Thoracic aorta (tissue), 2 donors: ENCODE measurements around the gene SPNS3. TPM values are rescaled to one million over a fixed set of nuclear protein-coding genes. Genes with fewer than 3 reads are reported as not detected.

Source experiments
- ATAC-seq: fragments of 150-250 bp; one replicate; pipeline ENCODE4 v1.8.0; 2017; ENCODE audit warnings: low read depth; ENCODE audit not compliant: insufficient number of reproducible peaks, low FRiP score
- DNase-seq: peaks from one replicate; pipeline ENCODE4 v3.0.0-alpha.2; 2020; ENCODE audit warnings: low spot score
- H3K27ac ChIP-seq, 2 donors: fragments of 200-600 bp; sonication (generic); 1 replicate in 1 of 2; 2 replicates in 1 of 2; pipeline ENCODE4 v1.5.1; 2016; ENCODE audit warnings: mild to moderate bottlenecking in 2 of 2, moderate library complexity in 2 of 2
- H3K27me3 ChIP-seq: fragments of 200-600 bp; sonication (generic); replicated peaks from 2 replicates; pipeline ENCODE4 v1.6.0; 2016; ENCODE audit warnings: mild to moderate bottlenecking; ENCODE audit not compliant: insufficient read depth
- H3K36me3 ChIP-seq: fragments of 200-600 bp; sonication (generic); one replicate; pipeline ENCODE4 v1.5.1; 2016
- H3K4me1 ChIP-seq, 2 donors: fragments of 200-600 bp; sonication (generic); 1 replicate in 1 of 2; 2 replicates in 1 of 2; pipeline versions ENCODE4 v1.5.1 to v1.6.0; 2016; ENCODE audit warnings: low read depth in 2 of 2, mild to moderate bottlenecking in 1 of 2; ENCODE audit not compliant: control insufficient read depth in 1 of 2
- H3K4me3 ChIP-seq: fragments of 200-600 bp; sonication (generic); 2 replicates; pipeline ENCODE4 v1.5.1; 2016; ENCODE audit warnings: mild to moderate bottlenecking
- H3K9me3 ChIP-seq: fragments of 200-600 bp; sonication (generic); 2 replicates; pipeline ENCODE4 v1.5.1; 2016
- total RNA-seq, 2 donors: library from RNA; depleted of rRNA; stranded (reverse); fragments of >200 nt; gene quantifications; one replicate each; pipeline versions ENCODE4 v1.1.0 to v1.2.3, GENCODE V29; 2016
- TF ChIP-seq, protein P1 (sequence below): fragments of 200-600 bp; sonication (generic); IDR thresholded peaks from one replicate; pipeline ENCODE4 v1.5.1; 2019; ENCODE audit warnings: antibody characterized with exemption

SPNS3 gene
- total RNA-seq, 2 donors from 2014 or later: 1.9 TPM; not detected in 1

GRCh38 chr17:4405699-4406098, 28.0 kb upstream of the SPNS3 start:
- Histone ChIP-seq H3K9me3 (no peaks in the 10 kb centered on the region), H3K27me3 (no peaks in the 10 kb centered on the region), H3K36me3 (no peaks in the 10 kb centered on the region), H3K27ac (no peak overlapping the region), H3K4me1 (no peaks in the 10 kb centered on the region), H3K4me3 (no peak overlapping the region)
- TF ChIP-seq, protein P1, sequence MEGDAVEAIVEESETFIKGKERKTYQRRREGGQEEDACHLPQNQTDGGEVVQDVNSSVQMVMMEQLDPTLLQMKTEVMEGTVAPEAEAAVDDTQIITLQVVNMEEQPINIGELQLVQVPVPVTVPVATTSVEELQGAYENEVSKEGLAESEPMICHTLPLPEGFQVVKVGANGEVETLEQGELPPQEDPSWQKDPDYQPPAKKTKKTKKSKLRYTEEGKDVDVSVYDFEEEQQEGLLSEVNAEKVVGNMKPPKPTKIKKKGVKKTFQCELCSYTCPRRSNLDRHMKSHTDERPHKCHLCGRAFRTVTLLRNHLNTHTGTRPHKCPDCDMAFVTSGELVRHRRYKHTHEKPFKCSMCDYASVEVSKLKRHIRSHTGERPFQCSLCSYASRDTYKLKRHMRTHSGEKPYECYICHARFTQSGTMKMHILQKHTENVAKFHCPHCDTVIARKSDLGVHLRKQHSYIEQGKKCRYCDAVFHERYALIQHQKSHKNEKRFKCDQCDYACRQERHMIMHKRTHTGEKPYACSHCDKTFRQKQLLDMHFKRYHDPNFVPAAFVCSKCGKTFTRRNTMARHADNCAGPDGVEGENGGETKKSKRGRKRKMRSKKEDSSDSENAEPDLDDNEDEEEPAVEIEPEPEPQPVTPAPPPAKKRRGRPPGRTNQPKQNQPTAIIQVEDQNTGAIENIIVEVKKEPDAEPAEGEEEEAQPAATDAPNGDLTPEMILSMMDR: no peak
- no peak for ATAC-seq
- no peak for DNase-seq

- Histone ChIP-seq H3K4me3 (no peak overlapping the region), H3K36me3 (no peaks in the 10 kb centered on the region), H3K9me3 (no peaks in the 10 kb centered on the region), H3K27me3 (no peaks in the 10 kb centered on the region), H3K27ac (no peak overlapping the region), H3K4me1 (no peaks in the 10 kb centered on the region)
- ATAC-seq (no peak), DNase-seq (no peak)
- TF ChIP-seq, protein P1: no peak
Measured at GRCh38 chr17:4406386-4406785, 27.4 kb upstream of the SPNS3 start.

DNA sequence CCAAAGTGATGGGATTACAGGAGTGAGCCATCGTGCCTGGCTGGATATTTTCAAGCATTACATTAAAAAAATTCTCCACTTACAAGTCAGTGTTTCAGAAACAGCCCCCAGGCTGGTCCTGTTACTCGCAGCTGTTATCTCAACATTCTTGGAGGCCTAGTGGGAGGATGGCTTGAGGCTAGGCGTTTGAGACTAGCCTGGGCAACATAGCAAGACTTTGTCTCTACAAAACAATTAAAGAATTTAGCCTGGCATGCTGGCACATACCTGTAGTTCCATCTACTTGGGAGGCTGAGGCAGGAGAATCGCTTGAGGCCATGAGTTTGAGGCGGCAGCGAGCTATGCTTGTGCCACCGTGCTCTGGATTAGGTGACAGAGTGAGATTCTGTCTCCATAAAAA, 26.5 kb upstream of the SPNS3 start:
- no peak overlapping the region for H3K4me3 ChIP-seq
- H3K27ac ChIP-seq: no peak overlapping the region
- TF ChIP-seq, protein P1: no peak
- H3K27me3 ChIP-seq: no peaks in the 10 kb centered on the region
- ATAC-seq (no peak), DNase-seq (no peak)
- no peaks in the 10 kb centered on the region for H3K36me3 ChIP-seq
- no peaks in the 10 kb centered on the region for H3K4me1 ChIP-seq
- no peaks in the 10 kb centered on the region for H3K9me3 ChIP-seq

GRCh38 chr17:4407851-4408250, 25.9 kb upstream of the SPNS3 start:
- ATAC-seq (no peak), DNase-seq (no peak)
- H3K27ac ChIP-seq: no peak overlapping the region
- TF ChIP-seq, protein P1: no peak
- no peaks in the 10 kb centered on the region for H3K9me3 ChIP-seq
- no peak overlapping the region for H3K4me3 ChIP-seq
- peaks cover 0 to under 1% of the 10 kb centered on the region in 2 donors for H3K4me1 ChIP-seq
- no peaks in the 10 kb centered on the region for H3K36me3 ChIP-seq
- no peaks in the 10 kb centered on the region for H3K27me3 ChIP-seq

DNA sequence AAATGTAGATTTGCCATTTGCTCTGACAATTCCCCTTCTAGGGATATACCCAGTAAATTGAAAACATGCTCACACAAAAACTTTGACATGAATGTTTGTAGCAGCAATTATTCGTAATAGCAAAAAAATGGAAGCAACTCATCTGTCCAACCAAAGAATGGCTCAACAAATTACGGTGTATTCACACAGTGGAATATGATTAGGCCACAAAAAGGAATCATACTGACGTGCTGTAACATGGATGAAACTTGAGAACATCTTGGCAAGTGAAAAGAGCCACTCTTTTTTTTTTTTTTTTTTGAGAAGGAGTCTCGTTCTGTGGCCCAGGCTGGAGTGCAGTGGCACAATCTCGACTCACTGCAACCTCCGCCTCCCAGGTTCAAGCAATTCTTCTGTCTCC, 24.1 kb upstream of the SPNS3 start:
- H3K4me3 ChIP-seq: no peak overlapping the region
- no peak overlapping the region for H3K27ac ChIP-seq
- H3K36me3 ChIP-seq: no peaks in the 10 kb centered on the region
- no peaks in the 10 kb centered on the region for H3K27me3 ChIP-seq
- TF ChIP-seq, protein P1: no peak
- ATAC-seq (no peak), DNase-seq (no peak)
- H3K4me1 ChIP-seq: peaks cover 0 to 3% of the 10 kb centered on the region in 2 donors
- no peaks in the 10 kb centered on the region for H3K9me3 ChIP-seq
